LNCAP (cell line): ENCODE results near the gene TTLL11.

ENCODE experiments used
- CTCF ChIP-seq: fragments of 450-650 bp; IDR thresholded peaks from 2 replicates; pipeline ENCODE4 v1.5.1; 2017; ENCODE audit warnings: mild to moderate bottlenecking

The TTLL11 gene

GRCh38 chr9:122078557-122078956 lies 14.6 kb downstream of the TTLL11 start:
- TF ChIP-seq CTCF, result no peak

GRCh38 chr9:122076773-122077172 lies 16.3 kb downstream of the TTLL11 start:
- no peak for TF ChIP-seq CTCF

- TF ChIP-seq CTCF, result no peak
Observed at GRCh38 chr9:122076117-122076516, 17.0 kb downstream of the TTLL11 start.

- no peak for TF ChIP-seq CTCF
Observed at GRCh38 chr9:122075135-122076030, 17.7 kb downstream of the TTLL11 start.

- no peak for TF ChIP-seq CTCF
Observed at GRCh38 chr9:122071715-122072114, 21.4 kb downstream of the TTLL11 start.

GRCh38 chr9:122070728-122071515 lies 22.2 kb downstream of the TTLL11 start:
- no peak for TF ChIP-seq CTCF

- no peak for TF ChIP-seq CTCF
Observed at GRCh38 chr9:122065923-122066629, 27.0 kb downstream of the TTLL11 start.
